ENCODE measurements around the gene CSTPP1. TPM values are rescaled to one million over a fixed set of nuclear protein-coding genes. Genes with fewer than 3 reads are reported as not detected.

CSTPP1 gene
- 36.0 TPM for polyA plus RNA-seq (2013)

- POLR2A ChIA-PET: no interaction called here
- CTCF ChIA-PET: interaction anchor here (0.9 to 1.8 kb wide), 7 partner anchors 11 to 218 kb away, joined by 3 to 12 read pairs (median 3); partner anchors contain the start of gene LRP4
Observed at GRCh38 chr11:46936138-46937110, at the start of gene CSTPP1. Gene CSTPP1 (plus strand): TSS chr11:46936761. CDS start chr11:46936806, 45 bp downstream.

GRCh38 chr11:46888636-46889035, 47.9 kb upstream of the CSTPP1 start:
- H3K27me3 ChIP-seq (replicated peaks in 2 of 5; ENCODE audit: control insufficient read depth in 4 of 5, insufficient read depth in 5 of 5, low read length in 4 of 5): no peaks in the 10 kb centered on the region
- H3K4me3 ChIP-seq (ENCODE audit: control insufficient read depth in 1 of 7, extremely low read depth in 1 of 7, insufficient read depth in 4 of 7, low read depth in 2 of 7, low read length in 6 of 7): no peak overlapping the region
- H3K36me3 ChIP-seq (ENCODE audit: control insufficient read depth in 4 of 4, insufficient read depth in 4 of 4, low read length in 3 of 4): no peaks in the 10 kb centered on the region
- no peak for DNase-seq
- no peaks in the 10 kb centered on the region for H3K9me3 ChIP-seq (ENCODE audit: control extremely low read depth in 1 of 5, control insufficient read depth in 4 of 5, insufficient read depth in 2 of 5, low read depth in 1 of 5, low read length in 4 of 5)
- no peaks in the 10 kb centered on the region for H3K4me1 ChIP-seq (ENCODE audit: control extremely low read depth in 1 of 4, control insufficient read depth in 4 of 4, insufficient read depth in 4 of 4, low read length in 3 of 4)
- H3K27ac ChIP-seq (ENCODE audit: insufficient read depth in 1 of 2, low read depth in 1 of 2, low read length in 2 of 2, poor library complexity in 1 of 2, severe bottlenecking in 2 of 2): no peak overlapping the region
- WGBS (ENCODE audit: insufficient coverage): 98% methylated on average over 5 of the region's 5 CpGs
- ChIA-PET POLR2A (no interaction called here), CTCF (interaction anchor here (0.7 to 10.4 kb wide), 4 partner anchors 9 to 275 kb away, joined by 3 to 106 read pairs (median 8); no protein-coding TSS in a partner anchor)

More at GRCh38 chr11:46936138-46937110, at the start of gene CSTPP1:
- Histone ChIP-seq H3K9me3 (ENCODE audit: control extremely low read depth in 1 of 5, control insufficient read depth in 4 of 5, insufficient read depth in 2 of 5, low read depth in 1 of 5, low read length in 4 of 5) (no peaks in the 10 kb centered on the region), H3K27ac (ENCODE audit: insufficient read depth in 1 of 2, low read depth in 1 of 2, low read length in 2 of 2, poor library complexity in 1 of 2, severe bottlenecking in 2 of 2) (peak within 1 kb of the TSS; percentile 58 to 82), H3K4me1 (ENCODE audit: control extremely low read depth in 1 of 4, control insufficient read depth in 4 of 4, insufficient read depth in 4 of 4, low read length in 3 of 4) (peaks cover 0 to 13% (median 8%) of the 10 kb centered on the region in 4 experiments), H3K4me3 (ENCODE audit: control insufficient read depth in 1 of 7, extremely low read depth in 1 of 7, insufficient read depth in 4 of 7, low read depth in 2 of 7, low read length in 6 of 7) (peak within 1 kb of the TSS; percentile 69 to 97 (median 77)), H3K27me3 (replicated peaks in 2 of 5; ENCODE audit: control insufficient read depth in 4 of 5, insufficient read depth in 5 of 5, low read length in 4 of 5) (no peaks in the 10 kb centered on the region), H3K36me3 (ENCODE audit: control insufficient read depth in 4 of 4, insufficient read depth in 4 of 4, low read length in 3 of 4) (peaks cover 3 to 4% (median 4%) of the 10 kb centered on the region in 4 experiments)
- DNase-seq: peak; percentile 93 to 95 (median 94)
- WGBS (ENCODE audit: insufficient coverage): 19% methylated on average over 39 of the region's 41 CpGs

GRCh38 chr11:46889251-46889650, 47.3 kb upstream of the CSTPP1 start:
- ChIA-PET POLR2A (no interaction called here), CTCF (interaction anchor here (0.7 to 10.4 kb wide), 3 partner anchors 9 to 274 kb away, joined by 3 to 106 read pairs (median 12); no protein-coding TSS in a partner anchor)
- Histone ChIP-seq H3K4me1 (ENCODE audit: control extremely low read depth in 1 of 4, control insufficient read depth in 4 of 4, insufficient read depth in 4 of 4, low read length in 3 of 4) (no peaks in the 10 kb centered on the region), H3K4me3 (ENCODE audit: control insufficient read depth in 1 of 7, extremely low read depth in 1 of 7, insufficient read depth in 4 of 7, low read depth in 2 of 7, low read length in 6 of 7) (no peak overlapping the region), H3K27me3 (replicated peaks in 2 of 5; ENCODE audit: control insufficient read depth in 4 of 5, insufficient read depth in 5 of 5, low read length in 4 of 5) (no peaks in the 10 kb centered on the region), H3K27ac (ENCODE audit: insufficient read depth in 1 of 2, low read depth in 1 of 2, low read length in 2 of 2, poor library complexity in 1 of 2, severe bottlenecking in 2 of 2) (no peak overlapping the region), H3K9me3 (ENCODE audit: control extremely low read depth in 1 of 5, control insufficient read depth in 4 of 5, insufficient read depth in 2 of 5, low read depth in 1 of 5, low read length in 4 of 5) (no peaks in the 10 kb centered on the region), H3K36me3 (ENCODE audit: control insufficient read depth in 4 of 4, insufficient read depth in 4 of 4, low read length in 3 of 4) (no peaks in the 10 kb centered on the region)
- no peak for DNase-seq
- WGBS (ENCODE audit: insufficient coverage): 93% methylated on average over 7 of the region's 7 CpGs

- DNase-seq: peak; percentile 78 to 88 (median 79)
- Histone ChIP-seq H3K27ac (ENCODE audit: insufficient read depth in 1 of 2, low read depth in 1 of 2, low read length in 2 of 2, poor library complexity in 1 of 2, severe bottlenecking in 2 of 2) (no peak overlapping the region), H3K4me1 (ENCODE audit: control extremely low read depth in 1 of 4, control insufficient read depth in 4 of 4, insufficient read depth in 4 of 4, low read length in 3 of 4) (no peaks in the 10 kb centered on the region), H3K27me3 (replicated peaks in 2 of 5; ENCODE audit: control insufficient read depth in 4 of 5, insufficient read depth in 5 of 5, low read length in 4 of 5) (no peaks in the 10 kb centered on the region), H3K4me3 (ENCODE audit: control insufficient read depth in 1 of 7, extremely low read depth in 1 of 7, insufficient read depth in 4 of 7, low read depth in 2 of 7, low read length in 6 of 7) (no peak overlapping the region), H3K36me3 (ENCODE audit: control insufficient read depth in 4 of 4, insufficient read depth in 4 of 4, low read length in 3 of 4) (no peaks in the 10 kb centered on the region), H3K9me3 (ENCODE audit: control extremely low read depth in 1 of 5, control insufficient read depth in 4 of 5, insufficient read depth in 2 of 5, low read depth in 1 of 5, low read length in 4 of 5) (no peaks in the 10 kb centered on the region)
- CTCF ChIA-PET: interaction anchor here (1.0 to 10.4 kb wide), 4 partner anchors 14 to 273 kb away, joined by 3 to 106 read pairs (median 32); no protein-coding TSS in a partner anchor
- POLR2A ChIA-PET: no interaction called here
- 69% methylated on average over 21 of the region's 23 CpGs for WGBS (ENCODE audit: insufficient coverage)
Observed at GRCh38 chr11:46889689-46890475, 46.7 kb upstream of the CSTPP1 start.

GRCh38 chr11:46890665-46891064, 45.9 kb upstream of the CSTPP1 start:
- ChIA-PET POLR2A (no interaction called here), CTCF (interaction anchor here (1.0 to 10.4 kb wide), 5 partner anchors 11 to 272 kb away, joined by 3 to 106 read pairs (median 7); no protein-coding TSS in a partner anchor)
- 100% methylated on average over 1 of the region's 2 CpGs for WGBS (ENCODE audit: insufficient coverage)
- no peaks in the 10 kb centered on the region for H3K27me3 ChIP-seq (replicated peaks in 2 of 5; ENCODE audit: control insufficient read depth in 4 of 5, insufficient read depth in 5 of 5, low read length in 4 of 5)
- no peak overlapping the region for H3K27ac ChIP-seq (ENCODE audit: insufficient read depth in 1 of 2, low read depth in 1 of 2, low read length in 2 of 2, poor library complexity in 1 of 2, severe bottlenecking in 2 of 2)
- no peaks in the 10 kb centered on the region for H3K9me3 ChIP-seq (ENCODE audit: control extremely low read depth in 1 of 5, control insufficient read depth in 4 of 5, insufficient read depth in 2 of 5, low read depth in 1 of 5, low read length in 4 of 5)
- DNase-seq: no peak
- H3K4me3 ChIP-seq (ENCODE audit: control insufficient read depth in 1 of 7, extremely low read depth in 1 of 7, insufficient read depth in 4 of 7, low read depth in 2 of 7, low read length in 6 of 7): no peak overlapping the region
- H3K36me3 ChIP-seq (ENCODE audit: control insufficient read depth in 4 of 4, insufficient read depth in 4 of 4, low read length in 3 of 4): no peaks in the 10 kb centered on the region
- no peaks in the 10 kb centered on the region for H3K4me1 ChIP-seq (ENCODE audit: control extremely low read depth in 1 of 4, control insufficient read depth in 4 of 4, insufficient read depth in 4 of 4, low read length in 3 of 4)

- ChIA-PET POLR2A (interaction anchor here (0.6 to 0.8 kb wide), 2 partner anchors 13 to 92 kb away, joined by 3 to 8 read pairs; no protein-coding TSS in a partner anchor), CTCF (interaction anchor here (1.1 to 10.4 kb wide), 7 partner anchors 9 to 270 kb away, joined by 4 to 106 read pairs (median 7); no protein-coding TSS in a partner anchor)
- no peak overlapping the region for H3K27ac ChIP-seq (ENCODE audit: insufficient read depth in 1 of 2, low read depth in 1 of 2, low read length in 2 of 2, poor library complexity in 1 of 2, severe bottlenecking in 2 of 2)
- H3K4me3 ChIP-seq (ENCODE audit: control insufficient read depth in 1 of 7, extremely low read depth in 1 of 7, insufficient read depth in 4 of 7, low read depth in 2 of 7, low read length in 6 of 7): no peak overlapping the region
- no peaks in the 10 kb centered on the region for H3K27me3 ChIP-seq (replicated peaks in 2 of 5; ENCODE audit: control insufficient read depth in 4 of 5, insufficient read depth in 5 of 5, low read length in 4 of 5)
- no CpG with 5 or more reads among the region's 2 CpGs for WGBS (ENCODE audit: insufficient coverage)
- no peak for DNase-seq
- no peaks in the 10 kb centered on the region for H3K36me3 ChIP-seq (ENCODE audit: control insufficient read depth in 4 of 4, insufficient read depth in 4 of 4, low read length in 3 of 4)
- H3K4me1 ChIP-seq (ENCODE audit: control extremely low read depth in 1 of 4, control insufficient read depth in 4 of 4, insufficient read depth in 4 of 4, low read length in 3 of 4): no peaks in the 10 kb centered on the region
- H3K9me3 ChIP-seq (ENCODE audit: control extremely low read depth in 1 of 5, control insufficient read depth in 4 of 5, insufficient read depth in 2 of 5, low read depth in 1 of 5, low read length in 4 of 5): no peaks in the 10 kb centered on the region
Observed at GRCh38 chr11:46892109-46892508, 44.5 kb upstream of the CSTPP1 start.

Data from common myeloid progenitor, CD34-positive (primary cell).